Lung (tissue), 12 donors: Measurements from ENCODE around the gene GTF3C6. TPM values are rescaled to one million over a fixed set of nuclear protein-coding genes. Genes with fewer than 3 reads are reported as not detected.
A peak's percentile ranks its signal among the peaks of the same experiment; 100 is the strongest.

ENCODE experiments used
- ATAC-seq: fragments of 200-7000 bp; cut with Tn5 transposase; one replicate; pipeline ENCODE4 v1.9.1; 2020; ENCODE audit warnings: moderate number of reproducible peaks; ENCODE audit not compliant: insufficient read depth, low FRiP score
- DNase-seq, 3 donors: peaks; one replicate each; pipeline ENCODE4 v3.0.0-alpha.2; 2013 to 2017
- H3K27ac ChIP-seq, 2 donors: one replicate each; pipeline ENCODE4 v1.5.1; 2013; ENCODE audit warnings: mild to moderate bottlenecking in 2 of 2, moderate library complexity in 2 of 2, control low read depth in 1 of 2, inconsistent platforms in 1 of 2, low read depth in 1 of 2, low read length in 1 of 2
- H3K27me3 ChIP-seq, 3 donors: one replicate each; pipeline ENCODE4 v1.5.1; 2013; ENCODE audit warnings: low read length in 2 of 3; ENCODE audit not compliant: control insufficient read depth in 3 of 3, insufficient read depth in 3 of 3
- H3K36me3 ChIP-seq, 4 donors: one replicate each; pipeline ENCODE4 v1.5.1; 2013; ENCODE audit warnings: low read length in 4 of 4, mild to moderate bottlenecking in 1 of 4, moderate library complexity in 1 of 4; ENCODE audit not compliant: control insufficient read depth in 4 of 4, insufficient read depth in 4 of 4
- H3K4me1 ChIP-seq, 5 donors: one replicate each; pipeline ENCODE4 v1.5.1; 2013; ENCODE audit warnings: low read length in 5 of 5, mild to moderate bottlenecking in 2 of 5, moderate library complexity in 1 of 5; ENCODE audit not compliant: control insufficient read depth in 5 of 5, insufficient read depth in 5 of 5
- H3K4me3 ChIP-seq: one replicate; pipeline ENCODE4 v1.5.1; 2013; ENCODE audit warnings: mild to moderate bottlenecking, control low read depth, moderate library complexity
- H3K9ac ChIP-seq, 2 donors: one replicate each; pipeline ENCODE4 v1.5.1; 2013; ENCODE audit warnings: low read length in 2 of 2, control low read depth in 1 of 2; ENCODE audit not compliant: insufficient read depth in 1 of 2
- H3K9me3 ChIP-seq, 4 donors: one replicate each; pipeline ENCODE4 v1.5.1; 2013; ENCODE audit warnings: low read length in 3 of 4, mild to moderate bottlenecking in 1 of 4, moderate library complexity in 1 of 4; ENCODE audit not compliant: control insufficient read depth in 4 of 4, insufficient read depth in 3 of 4
- CTCF ChIP-seq: IDR thresholded peaks from 2 replicates; pipeline ENCODE4 v1.5.1; 2012; ENCODE audit warnings: mild to moderate bottlenecking; ENCODE audit errors: control extremely low read depth, extremely low read depth
- WGBS, 2 donors: extraction: QIAGEN DNeasy Blood & Tissue Kit; methylation state at CpG; one replicate each; pipeline ENCODE4 v1.1.7; 2013; 5-methylcytosine and 5-hydroxymethylcytosine counted together
- polyA plus RNA-seq, 2 donors: library from polyadenylated mRNA; stranded (reverse); fragments of 200-250 nt; gene quantifications; one replicate each; pipeline ENCODE4 v1.2.1, GENCODE V29; 2013
- total RNA-seq, 2 donors: library from RNA; depleted of rRNA in 1 of 2; stranded (reverse); fragments of >200 nt in 1 of 2; gene quantifications; one replicate each; pipeline ENCODE4 v1.2.1, GENCODE V29; 2014 to 2021
- donor health status: control.
- donor health status: control.
- donor health status: Bipolar disorder and iron deficiency.
- donor health status: healthy.
- donor health status: DM: yes; HTN: yes; CAD: no.

Gene GTF3C6
- total and polyA plus RNA-seq, 4 donors, result 28.0 to 81.1 (median 59.5) TPM

DNA sequence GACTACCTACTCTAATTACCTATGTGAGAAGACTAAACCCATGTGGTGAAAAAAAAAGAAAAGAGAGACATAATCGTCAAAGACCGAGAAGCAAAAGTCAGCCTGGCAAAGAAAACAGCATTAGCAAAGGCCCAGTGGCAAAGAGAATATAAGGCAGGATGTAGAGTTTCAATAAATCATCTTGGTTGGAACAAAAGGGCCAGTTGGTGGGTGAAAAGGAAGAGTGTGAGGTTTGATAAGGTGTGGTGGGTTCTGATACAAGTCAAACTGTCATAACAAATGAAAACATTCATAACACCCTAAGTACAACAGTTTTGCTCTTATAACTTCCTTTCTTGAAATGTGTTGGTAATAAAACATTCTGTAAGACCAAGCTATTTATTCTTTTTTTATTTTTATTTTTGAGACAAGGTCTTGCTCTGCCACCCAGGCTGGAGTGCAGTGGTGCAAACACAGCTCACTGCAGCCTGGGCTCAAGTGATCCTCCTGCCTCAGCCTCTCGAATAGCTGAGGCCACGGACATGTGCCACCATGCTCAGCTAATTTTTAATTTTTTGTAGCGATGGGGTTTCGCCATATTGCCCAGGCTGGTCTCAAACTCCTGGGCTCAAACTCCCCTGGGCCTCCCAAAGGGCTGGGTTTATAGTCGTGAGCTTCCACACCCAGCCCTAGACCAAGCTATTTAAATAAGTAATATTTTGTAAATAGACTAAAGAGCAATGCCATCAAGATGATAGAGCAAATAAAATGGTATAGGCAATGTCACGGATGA, 18.9 kb upstream of the GTF3C6 start:
- H3K4me1 ChIP-seq, result no peaks in the 10 kb centered on the region
- WGBS, 2 donors, result 61 to 73% methylated on average over 8 of the region's 8 CpGs
- DNase-seq, result no peak

DNA sequence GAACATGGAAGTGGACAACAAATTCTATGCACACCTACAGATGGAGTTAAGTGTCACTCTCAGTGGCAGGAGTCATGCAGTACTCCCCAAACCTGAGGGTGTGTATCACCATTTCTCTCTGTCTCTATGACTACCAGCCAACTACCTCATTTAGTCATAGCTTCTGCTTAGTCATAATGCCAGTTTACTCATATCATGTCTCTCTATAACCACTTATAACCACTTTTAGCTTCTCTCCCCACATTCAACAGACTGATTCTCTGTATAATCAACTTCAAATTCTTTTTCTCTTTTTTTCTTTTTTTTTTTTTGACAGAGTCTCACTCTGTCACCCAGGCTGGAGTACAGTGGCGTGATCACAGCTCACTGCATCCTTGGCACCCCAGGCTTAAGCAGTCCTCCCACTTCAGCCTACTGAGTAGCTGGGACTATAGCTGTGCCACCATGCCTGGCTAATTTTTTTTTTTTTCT, 13.8 kb upstream of the GTF3C6 start:
- no peak overlapping the region for H3K4me3 ChIP-seq
- peak; percentile 83 for ATAC-seq
- H3K9me3 ChIP-seq, result no peaks in the 10 kb centered on the region
- TF ChIP-seq CTCF, result no peak
- DNase-seq, result no peak
- no peaks in the 10 kb centered on the region for H3K27me3 ChIP-seq
- no peak overlapping the region for H3K9ac ChIP-seq
- H3K27ac ChIP-seq, result no peak overlapping the region
- H3K4me1 ChIP-seq, result peaks cover 0 to 3% (median 0%) of the 10 kb centered on the region in 5 donors
- no peaks in the 10 kb centered on the region for H3K36me3 ChIP-seq
- 78 to 84% methylated on average over 1 of the region's 1 CpG for WGBS, 2 donors

More for the DNA sequence above, 18.9 kb upstream of the GTF3C6 start:
- Histone ChIP-seq H3K27ac (no peak overlapping the region), H3K9me3 (no peaks in the 10 kb centered on the region), H3K27me3 (no peaks in the 10 kb centered on the region), H3K36me3 (no peaks in the 10 kb centered on the region), H3K9ac (no peak overlapping the region), H3K4me3 (no peak overlapping the region)
- ATAC-seq, result no peak
- no peak for TF ChIP-seq CTCF

DNA sequence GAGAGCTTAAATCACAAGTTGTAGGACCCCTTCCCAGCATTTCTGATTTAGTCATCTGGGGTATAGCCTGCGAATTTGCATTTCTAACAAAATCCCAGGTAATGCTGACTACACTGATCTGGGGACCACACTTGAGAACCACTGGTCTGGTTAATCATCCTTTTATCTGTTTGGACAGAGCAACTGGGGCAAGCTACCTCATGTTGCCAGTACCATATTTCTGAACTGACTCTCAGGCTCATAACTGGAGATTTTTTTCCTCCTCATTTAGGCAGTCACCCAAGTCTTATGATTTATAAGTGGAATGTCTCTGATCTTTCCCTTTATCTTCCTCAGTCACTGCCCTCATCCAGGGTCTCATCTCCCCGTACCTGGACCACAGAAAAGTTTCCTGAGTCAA, 12.0 kb upstream of the GTF3C6 start:
- TF ChIP-seq CTCF, result no peak
- Histone ChIP-seq H3K9me3 (no peaks in the 10 kb centered on the region), H3K36me3 (no peaks in the 10 kb centered on the region), H3K9ac (no peak overlapping the region), H3K4me1 (peaks cover 0 to 3% (median 0%) of the 10 kb centered on the region in 5 donors), H3K4me3 (no peak overlapping the region), H3K27me3 (no peaks in the 10 kb centered on the region), H3K27ac (no peak overlapping the region)
- no peak for ATAC-seq
- no peak for DNase-seq
- WGBS, 2 donors, result 82 to 92% methylated on average over 2 of the region's 2 CpGs
